Stimulated activated CD4-positive, alpha-beta T cell treated with anti-CD3 and anti-CD28 coated beads, Interleukin-12 subunit alpha, Interleukin-12 subunit beta, amount 100 ng/mL, for 48 hours (primary cell): ENCODE data around the gene OXA1L.
"Not testable (repeated sequence)": the region's sequence is repeated elsewhere in the genome, so short reads cannot be mapped to it uniquely, and the experiment has no call there.

ENCODE experiments used
- DNase-seq, 3 donors: peaks; one replicate each; pipeline ENCODE4 v3.0.0-alpha.2; 2020; ENCODE audit warnings: low read depth in 2 of 3, low spot score in 1 of 3

The OXA1L gene

DNA sequence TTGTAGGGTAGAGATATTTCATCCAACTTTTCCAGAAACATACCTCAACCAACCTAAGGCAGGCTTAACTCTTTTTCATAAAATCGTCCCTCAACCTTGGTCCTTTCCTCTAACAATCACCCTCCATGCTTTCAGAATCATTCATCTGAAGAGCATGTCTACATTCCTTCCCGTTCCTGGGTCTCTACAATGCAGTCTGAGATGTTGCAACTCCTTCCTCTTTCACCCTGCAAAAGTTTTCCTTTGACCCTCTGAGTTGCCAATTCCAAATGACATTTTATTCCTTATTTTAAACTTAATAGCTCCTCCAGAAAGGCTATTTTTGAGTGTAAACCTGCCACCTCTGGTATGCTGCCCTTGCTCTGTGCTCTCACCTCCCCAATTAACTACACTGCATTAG lies 32.0 kb downstream of the OXA1L start:
- DNase-seq: no peak

DNA sequence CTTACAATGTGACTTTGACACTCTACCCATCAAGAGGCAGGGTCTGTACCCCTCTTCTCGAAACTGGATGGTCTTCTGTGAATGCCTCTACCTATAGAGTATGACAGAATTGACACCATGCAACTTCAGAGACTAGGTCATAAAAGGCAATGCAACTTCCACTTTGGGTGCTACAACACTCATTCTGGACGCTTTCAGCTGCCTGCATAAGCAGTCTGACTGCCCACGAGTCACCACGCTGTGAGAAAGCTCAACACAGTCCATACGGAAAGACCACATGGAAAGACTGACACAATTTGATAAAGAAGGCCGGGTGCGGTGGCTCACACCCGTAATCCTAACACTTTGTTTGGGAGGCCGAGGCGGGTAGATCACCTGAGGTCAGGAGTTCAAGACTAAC lies 33.9 kb downstream of the OXA1L start:
- no peak for DNase-seq

DNA sequence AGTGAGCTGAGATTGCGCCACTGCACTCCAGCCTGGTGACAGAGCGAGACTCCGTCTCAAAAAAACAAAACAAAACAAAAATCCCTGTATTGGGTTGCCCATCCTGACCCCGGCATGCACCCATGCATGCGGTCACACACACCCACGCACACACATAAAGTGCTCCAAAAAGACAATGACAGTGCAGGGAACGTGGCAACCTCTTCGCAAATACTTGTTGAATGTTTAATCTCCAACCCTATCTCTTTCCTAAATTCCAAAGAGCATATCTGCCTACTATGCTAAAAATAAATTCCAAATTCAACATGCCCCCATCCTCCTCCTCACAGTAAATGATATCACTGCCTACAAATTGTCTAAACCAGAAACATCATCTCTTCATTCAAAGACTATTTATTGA lies 35.2 kb downstream of the OXA1L start:
- no peak for DNase-seq

DNA sequence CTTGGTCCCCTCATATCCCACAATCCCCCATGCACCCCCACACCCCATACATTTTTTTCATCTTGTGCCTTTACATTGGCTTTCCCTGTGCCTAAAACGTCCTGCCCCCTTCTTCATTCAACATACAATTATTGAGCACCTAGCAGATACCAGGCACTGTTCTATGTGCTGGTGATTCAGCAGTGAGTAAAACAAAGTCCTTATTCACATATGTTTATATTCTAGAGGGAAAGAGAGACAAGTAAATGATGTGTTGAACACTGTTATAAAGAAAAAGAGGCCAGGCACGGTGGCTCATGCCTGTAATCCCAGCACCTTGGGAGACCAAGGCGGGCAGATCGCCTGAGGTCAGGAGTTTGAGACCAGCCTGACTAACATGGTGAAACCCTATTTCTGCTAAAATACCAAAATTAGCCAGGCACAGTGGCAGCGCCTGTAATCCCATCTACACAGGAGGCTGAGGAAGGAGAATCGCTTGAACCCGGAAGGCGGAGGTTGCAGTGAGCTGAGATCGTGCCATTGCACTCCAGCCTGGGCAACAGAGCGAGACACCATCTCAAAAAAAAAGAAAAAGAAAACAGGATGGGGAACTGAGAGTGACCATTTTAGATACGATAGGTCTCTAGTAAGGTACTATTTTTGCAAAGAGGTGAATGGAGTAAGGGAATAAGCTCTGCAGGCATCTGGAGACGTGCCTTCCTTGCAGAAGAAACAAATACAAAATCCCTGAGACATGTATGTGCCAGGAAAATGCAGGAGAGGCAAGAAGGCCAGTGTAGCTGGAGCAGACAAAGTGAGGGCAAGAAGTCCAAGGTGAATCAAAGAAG lies 36.6 kb downstream of the OXA1L start:
- no peak for DNase-seq

DNA sequence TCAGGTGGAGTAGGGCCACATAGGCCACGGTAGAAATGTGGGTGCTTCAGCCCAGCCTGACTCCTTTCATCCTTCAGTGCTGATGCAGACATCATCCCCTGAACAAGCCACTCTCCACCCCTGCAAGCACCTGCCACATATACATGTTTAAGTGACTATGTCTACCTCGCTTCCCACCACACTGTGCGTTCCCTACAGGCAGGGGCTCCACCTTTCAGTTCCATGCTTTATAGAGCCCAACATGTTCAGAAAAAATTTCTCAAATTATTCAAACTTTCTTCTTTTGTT lies 37.1 kb downstream of the OXA1L start:
- DNase-seq: no peak

DNA sequence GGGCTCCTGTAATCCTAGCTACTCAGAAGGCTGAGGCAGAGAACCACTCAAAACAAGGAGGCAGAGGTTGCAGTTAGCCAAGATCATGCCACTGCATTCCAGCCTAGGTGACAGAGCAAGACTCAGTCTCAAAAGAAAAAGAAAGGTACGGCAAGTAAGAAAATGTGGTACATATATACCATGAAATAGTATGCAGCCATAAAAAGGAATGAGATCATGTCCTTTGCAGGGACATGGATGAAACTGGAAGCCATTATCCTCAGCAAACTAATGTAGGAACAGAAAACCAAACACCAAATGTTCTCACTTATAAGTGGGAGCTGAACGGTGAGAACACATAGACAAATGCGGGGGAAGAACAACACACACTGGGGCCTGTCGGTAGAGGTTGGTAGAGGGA lies 38.7 kb downstream of the OXA1L start:
- DNase-seq: not testable (repeated sequence)

DNA sequence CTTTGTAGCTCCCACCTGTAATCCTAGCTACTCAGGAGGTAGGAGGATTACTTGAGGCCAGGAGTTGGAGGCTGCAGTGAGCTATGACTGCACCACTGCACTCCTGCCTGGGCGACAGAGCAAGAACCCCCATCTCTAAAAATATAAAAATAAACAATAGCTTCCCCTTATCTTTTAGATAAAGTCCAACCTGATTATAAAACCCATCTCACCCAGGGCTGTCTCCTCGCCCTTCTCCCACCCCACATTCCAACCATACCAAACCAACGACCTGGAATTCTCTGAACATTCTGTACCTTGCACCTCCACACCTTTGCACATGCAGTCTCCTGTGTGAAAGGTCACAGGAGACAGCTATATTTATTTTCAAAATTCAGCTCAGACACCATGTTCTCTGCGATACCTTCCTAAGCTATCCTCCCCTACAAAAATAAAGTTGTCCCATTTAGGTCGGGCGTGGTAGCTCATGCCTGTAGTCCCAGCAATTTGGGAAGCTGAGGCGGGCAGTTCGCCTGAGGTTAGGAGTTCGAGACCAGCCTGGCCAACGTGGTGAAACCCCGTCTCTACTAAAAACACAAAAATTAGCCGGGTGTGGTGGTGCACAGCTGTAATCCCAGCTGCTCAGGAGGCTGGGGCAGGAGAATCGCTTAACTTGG lies 41.1 kb downstream of the OXA1L start:
- DNase-seq: no peak

DNA sequence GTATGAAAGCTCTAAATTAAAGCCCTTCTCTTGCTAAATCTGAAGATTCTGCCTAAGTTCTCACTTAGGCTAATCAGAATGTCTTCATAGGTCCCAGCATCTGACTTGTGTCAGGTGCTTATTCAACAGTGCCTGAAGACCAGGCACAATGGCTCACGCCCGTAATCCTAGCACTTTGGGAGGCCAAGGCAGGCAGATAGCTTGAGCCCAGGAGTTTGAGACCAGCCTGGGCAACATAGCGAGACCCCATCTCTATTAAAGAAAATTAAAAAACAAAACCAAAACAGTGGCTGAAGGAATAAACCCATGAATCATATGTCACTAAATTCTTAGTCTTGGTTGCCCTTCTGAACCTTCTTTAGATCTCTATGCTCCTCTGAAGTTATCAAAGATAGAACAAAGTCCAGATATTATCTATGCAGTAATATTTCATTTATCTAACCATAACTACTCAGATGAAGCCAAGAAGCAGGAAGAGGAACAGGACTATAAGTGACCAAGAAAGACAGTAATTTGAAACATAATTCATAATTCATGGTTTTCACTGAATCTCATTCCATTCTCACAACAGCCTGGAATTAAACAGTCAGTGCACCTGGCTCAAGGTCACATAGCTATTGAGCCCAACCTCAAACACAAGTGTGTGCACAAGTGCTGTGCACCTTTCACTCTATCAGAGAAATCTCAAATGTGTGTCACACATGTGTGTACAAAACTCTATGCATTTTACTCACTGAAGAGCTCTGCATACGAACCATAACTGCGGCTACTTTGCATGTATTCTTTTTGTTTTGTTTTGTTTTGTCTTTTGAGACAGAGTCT lies 42.1 kb downstream of the OXA1L start:
- DNase-seq: no peak

DNA sequence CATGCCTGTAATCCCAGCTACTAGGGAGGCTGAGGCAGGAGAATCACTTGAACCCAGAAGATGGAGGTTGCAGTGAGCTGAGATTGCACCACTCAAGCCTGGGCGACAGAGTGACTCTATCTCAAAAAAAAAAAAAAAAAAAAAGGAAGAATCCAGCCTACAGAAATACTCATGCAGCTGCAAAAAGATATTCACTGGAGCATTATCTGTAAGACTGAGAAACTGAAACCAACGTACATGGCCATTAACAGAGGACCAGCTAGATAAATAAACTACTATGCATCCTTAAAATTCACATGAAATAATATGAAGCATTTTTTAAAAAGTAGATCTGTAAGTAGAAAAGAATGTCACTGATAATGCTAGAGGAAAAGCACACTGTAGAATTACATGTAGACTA lies 45.2 kb downstream of the OXA1L start:
- no peak for DNase-seq

DNA sequence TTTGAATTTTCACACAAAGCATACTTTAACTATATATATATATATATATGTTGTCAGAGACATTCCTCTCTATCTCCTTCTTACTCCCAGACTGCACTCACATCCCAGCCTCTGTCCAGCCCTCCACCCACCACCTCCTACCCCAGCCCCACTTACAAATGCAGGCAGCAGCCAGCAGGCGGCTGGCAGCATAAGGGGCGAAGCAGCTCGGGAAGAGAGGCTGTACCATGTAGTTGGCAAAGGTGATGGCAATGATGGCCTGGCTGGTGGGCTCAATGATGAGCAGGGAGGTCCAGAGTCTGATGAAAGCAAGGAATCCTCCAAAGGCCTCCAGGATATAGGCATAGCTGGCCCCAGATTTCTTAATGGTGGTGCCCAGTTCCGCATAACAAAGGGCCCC lies 46.3 kb downstream of the OXA1L start:
- no peak for DNase-seq

DNA sequence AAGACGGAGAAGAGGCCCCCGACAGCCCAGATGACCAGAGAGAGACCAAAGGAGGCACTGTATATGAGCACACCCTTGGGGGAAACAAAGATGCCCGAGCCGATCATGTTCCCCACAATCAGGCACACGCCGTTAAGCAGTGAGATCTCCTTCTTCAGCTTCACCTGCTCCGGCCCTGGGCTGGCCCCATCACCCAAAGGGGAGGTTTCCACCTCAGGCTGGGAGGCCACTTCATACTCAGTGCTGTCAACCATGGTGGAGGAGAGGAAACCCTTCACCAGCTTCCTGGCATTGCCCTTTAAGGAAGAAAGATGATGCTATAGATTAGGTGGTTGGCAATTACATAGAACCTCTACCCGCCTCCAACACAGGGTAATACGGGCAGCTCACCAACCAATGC lies 46.7 kb downstream of the OXA1L start:
- no peak for DNase-seq

DNA sequence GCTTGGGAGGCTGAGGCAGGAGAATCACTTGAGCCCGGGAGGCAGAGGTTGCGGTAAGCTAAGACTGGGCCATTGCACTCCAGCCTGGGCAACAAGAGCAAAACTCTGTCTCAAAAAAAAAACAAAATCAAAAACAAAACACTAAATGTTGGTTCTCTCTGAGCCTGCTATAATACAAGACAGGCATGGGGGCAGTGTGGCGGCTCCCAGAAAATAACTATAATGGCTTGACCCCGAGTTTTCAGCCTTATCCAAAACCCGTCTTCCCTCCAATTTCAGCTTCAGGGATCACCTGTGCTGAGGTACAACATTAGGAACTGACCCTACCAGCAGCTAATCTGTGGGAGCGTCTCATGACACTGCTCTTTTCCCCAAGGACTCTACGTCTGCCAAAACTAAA lies 47.9 kb downstream of the OXA1L start:
- no peak for DNase-seq

DNA sequence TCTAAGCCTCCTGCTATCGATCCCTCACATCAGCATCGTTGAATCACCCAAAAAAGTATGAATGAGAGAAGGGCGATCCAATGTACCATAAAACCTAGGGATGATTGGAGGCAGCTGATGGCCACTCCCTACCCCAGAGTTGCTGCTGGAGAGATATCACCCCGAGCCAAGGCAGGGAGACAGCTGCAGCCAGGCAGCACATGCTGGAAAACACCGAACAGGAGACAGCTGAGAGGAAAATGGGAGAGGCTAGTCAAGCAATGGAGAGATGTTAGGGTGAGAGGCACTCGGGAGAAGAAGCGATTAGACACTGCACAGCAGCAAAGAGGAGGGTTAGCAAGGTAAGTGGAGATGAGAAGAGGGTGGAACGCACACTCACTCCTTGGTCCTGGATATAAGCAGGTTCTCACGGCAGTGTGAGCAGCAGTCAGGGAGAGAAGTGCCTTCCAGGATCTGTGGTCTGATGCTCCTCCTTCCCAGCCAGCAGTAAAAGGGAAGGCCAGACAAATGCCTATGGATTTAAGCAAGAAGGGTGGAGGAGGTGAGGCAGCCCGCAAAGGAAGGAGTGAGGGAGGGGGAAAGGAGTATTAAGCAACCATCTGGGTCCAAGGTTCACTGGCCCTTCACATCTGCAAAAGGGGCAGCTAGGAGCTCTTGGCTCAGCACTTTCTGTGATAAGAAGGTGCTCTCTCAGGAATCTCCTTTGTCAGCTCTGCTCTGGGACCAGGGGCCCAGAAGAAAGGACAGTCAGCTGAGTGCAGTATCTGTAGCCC lies 48.6 kb downstream of the OXA1L start, which contains the start of gene SLC7A7:
TSS of gene SLC7A7 (minus strand) at position 495 of the 773 bp plus-strand sequence. CDS start 2,037 bp downstream, outside the sequence.
- no peak for DNase-seq

DNA sequence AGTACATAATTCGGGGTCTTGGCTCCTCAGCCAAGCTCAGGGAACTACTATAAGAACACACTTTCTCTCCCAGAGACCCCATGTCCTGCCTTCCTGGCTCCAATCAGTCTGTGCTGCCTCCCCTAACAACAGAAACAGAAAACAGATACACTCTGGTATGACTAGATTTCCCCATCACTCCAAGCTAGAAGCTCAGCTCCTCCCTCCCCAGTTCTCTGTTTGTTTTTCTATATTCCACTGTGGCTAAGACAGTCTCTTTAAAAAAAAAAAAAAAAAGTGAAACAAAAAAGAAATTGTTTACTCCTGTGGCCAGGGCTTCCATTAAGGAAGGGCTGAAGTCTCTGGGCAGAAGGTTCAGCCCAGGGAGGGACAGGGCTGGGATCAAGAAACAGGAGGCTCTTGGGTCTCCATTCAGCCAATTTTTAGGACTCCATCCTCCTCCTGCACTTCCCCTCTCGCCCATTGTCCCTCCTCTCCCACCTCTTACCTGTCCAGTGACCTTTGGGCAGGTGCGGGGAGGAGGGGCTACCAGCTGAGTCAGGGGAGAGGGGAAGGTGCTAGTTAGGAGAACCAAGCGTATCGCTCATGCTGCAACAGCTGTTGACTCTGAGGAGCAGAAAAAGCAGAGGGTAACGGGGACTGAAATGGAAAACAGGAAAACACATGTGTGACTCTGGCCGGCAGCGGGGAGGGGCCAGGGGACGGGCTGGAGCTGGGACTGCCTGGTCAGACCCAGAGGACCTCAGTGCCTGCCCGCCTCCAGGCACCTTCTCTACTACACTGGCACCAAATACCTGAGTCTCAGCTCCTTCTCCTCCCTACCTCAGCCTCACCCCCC lies 52.9 kb downstream of the OXA1L start:
- no peak for DNase-seq

DNA sequence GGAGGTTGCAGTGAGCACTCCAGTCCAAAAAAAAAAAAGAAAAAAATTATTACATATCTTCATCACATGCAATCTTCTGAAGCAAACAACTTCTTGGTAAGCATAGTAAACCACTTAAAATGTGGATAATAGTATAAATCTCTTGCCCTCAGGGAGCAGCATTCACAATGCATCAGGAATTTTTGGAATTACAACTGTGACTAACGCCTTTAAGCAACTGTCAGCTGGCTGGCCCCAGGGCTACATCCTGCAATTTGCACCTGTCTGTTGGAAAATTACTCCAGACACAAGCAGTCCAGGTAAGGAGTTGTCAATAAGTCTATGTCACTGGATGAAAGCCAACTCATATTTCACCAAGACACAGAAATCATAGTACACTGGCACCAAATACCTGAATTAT lies 54.2 kb downstream of the OXA1L start:
- DNase-seq: no peak

DNA sequence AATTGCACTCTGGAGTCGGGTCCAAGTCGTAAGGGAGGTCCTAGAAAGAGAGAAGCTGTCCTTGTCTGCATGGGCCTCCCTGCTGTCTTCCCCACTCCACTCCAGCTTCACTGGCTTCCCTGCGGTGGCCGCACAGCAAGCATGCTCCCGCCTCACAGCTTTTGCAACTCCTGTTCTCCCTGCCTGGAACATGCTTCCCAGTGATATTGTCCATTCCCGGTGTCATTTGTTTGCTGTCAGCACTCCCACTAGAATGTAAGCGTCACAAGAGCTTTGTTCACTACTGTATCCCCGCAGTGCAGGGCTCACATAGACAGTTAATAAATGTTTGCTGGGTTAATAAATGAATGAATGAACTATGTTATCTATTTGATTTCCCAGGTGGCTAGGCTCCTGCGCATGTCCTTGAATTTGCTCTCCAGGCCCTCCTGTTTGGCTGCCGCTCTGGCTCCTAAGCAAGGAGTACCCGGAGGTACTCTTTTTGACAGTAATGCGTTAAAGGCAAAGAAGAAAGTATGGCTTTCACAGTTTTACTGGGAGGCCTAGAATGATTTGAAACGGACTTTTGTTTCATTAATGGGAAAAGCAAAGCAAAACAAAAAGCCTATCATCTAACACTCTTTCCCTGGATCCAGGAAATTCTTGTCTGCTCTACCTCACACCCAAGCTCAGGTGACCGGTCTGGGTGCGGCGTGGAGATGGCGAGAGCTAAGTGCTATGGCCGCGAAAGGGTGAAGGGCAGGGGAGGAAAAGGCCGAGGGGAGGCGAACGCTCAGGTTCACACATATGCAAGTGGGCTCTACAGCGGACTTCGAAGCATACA lies 54.9 kb downstream of the OXA1L start:
- no peak for DNase-seq

DNA sequence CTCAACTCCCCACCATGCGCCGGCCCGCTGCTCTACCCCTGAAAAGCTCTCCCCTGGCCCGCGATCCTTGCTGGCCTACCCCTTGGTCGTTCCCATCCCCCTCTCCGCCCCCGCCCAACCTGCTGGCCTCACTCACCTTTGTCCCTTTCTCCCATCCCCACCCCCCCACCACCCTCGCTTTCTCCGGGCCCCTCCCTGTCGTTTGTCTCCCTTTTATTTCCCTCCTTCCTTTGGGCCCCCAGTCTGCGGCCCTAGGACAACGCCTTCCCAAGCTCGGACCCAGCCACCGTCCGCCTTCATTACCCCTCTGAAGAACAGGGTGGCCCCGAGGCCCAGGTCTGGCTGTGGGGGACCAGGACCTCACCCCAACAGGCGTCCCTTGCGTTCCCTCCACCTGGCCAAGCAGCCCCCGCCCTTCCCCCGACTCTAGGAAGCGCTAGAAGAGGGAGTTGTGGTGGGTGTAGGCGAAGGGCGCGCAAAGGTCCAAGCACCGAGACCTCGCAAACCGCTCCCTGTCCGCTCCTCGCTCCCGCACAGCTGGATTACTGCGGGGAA lies 55.6 kb downstream of the OXA1L start:
- DNase-seq: no peak
